A549 treated with ZK216348 at 1 μM for 4 hours (cell line): ENCODE results near the gene ORC2. TPM values are rescaled to one million over a fixed set of nuclear protein-coding genes. Genes with fewer than 3 reads are reported as not detected.

Source experiments
- total RNA-seq: library from RNA; stranded (reverse); fragments of 200-300 nt; extraction: Qiagen RNA extraction; gene quantifications from 5 replicates; pipeline ENCODE4 v1.2.3, GENCODE V29; 2022; ENCODE audit warnings: low read depth

ORC2 gene
- 12.7 to 16.7 TPM (median 14.0 TPM) in 5 replicates for total RNA-seq

GRCh38 chr2:200963124-200963917 lies at the start of gene ORC2:
Gene ORC2 (minus strand): TSS chr2:200963660. CDS start chr2:200958123, 5,537 bp downstream.

GRCh38 chr2:200888704-200889625 lies 74.5 kb downstream of the ORC2 start, which contains the start of the genes NIF3L1 and PPIL3:
Gene NIF3L1 (plus strand): TSS chr2:200889371. CDS start chr2:200891944, 2,573 bp downstream.
Gene PPIL3 (minus strand): TSS chr2:200889077. CDS start chr2:200887615, 1,462 bp downstream.

GRCh38 chr2:200864176-200865034 lies 99.1 kb downstream of the ORC2 start, which contains the start of gene CLK1:
Gene CLK1 (minus strand): TSS chr2:200864658. CDS start chr2:200861862, 2,796 bp downstream.

Other genes with a start within 250 kb of the ORC2 start
- gene BZW1, start 151.8 kb downstream of the ORC2 start, total RNA-seq = 386 to 904 TPM (median 456 TPM) in 5 replicates
- gene CLK1, start 99.0 kb downstream of the ORC2 start, total RNA-seq = 34.9 to 45.0 TPM (median 39.4 TPM) in 5 replicates
- 21.4 to 25.6 TPM (median 23.9 TPM) in 5 replicates for gene PPIL3, start 74.6 kb downstream of the ORC2 start, total RNA-seq
- 37.1 to 45.2 TPM (median 41.6 TPM) in 5 replicates for gene NIF3L1, start 74.3 kb downstream of the ORC2 start, total RNA-seq
- 3.2 to 6.0 TPM (median 3.8 TPM) in 5 replicates for gene HYCC2, start 108.0 kb upstream of the ORC2 start, total RNA-seq
- 124 to 251 TPM (median 134 TPM) in 5 replicates for gene NDUFB3, start 108.3 kb upstream of the ORC2 start, total RNA-seq
- 80.5 to 125 TPM (median 90.3 TPM) in 5 replicates for gene CFLAR, start 152.5 kb upstream of the ORC2 start, total RNA-seq
- gene CASP10, start 219.5 kb upstream of the ORC2 start, total RNA-seq = 1.8 to 2.8 TPM (median 2.4 TPM) in 5 replicates